ENCODE data around the gene FBXO9.

FBXO9 gene

DNA sequence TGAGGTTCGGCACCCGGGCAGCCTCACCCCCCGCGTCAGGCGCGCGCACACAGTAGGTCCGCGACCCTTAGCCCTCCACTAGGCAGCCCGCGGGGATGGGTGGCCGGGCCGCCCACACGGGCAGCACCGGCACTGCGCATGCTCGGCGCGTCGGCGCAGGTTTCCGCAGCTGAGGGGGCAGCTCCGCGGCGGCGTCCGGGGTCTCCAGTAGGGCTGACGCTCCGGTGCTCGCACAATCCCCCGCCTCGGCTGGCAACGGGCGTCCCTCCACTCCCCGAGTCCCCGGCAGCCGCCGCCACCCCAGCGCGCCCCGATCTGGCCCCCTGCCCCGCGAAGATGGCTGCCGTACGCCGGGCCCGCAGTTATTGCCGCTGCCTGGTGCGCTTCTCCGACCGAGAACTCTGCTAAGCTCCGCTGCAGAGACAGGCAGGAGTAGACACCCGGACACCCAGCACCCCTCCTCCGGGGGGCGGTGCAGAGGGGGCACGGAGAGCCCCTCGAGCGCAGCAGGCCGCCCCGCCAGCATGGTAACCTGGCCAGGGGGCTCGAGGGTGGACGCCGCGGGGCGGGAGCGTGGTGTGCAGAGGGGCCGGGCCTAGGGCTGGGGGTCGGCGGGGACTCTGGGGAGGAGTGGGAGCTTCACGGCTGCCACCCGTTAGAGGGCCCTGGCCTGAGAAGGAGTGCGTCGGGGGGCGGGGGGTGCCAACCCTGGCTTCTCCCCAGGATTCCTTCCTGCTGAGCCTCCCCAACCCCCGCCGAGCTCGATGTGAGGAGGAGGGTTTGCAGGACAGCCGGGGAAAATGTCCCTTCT is at the start of gene FBXO9:
Gene FBXO9 (plus strand): TSS at position 139 of the 811 bp plus-strand sequence. CDS start 386 bp downstream, at position 525.
- peaks cover 43% of the 10 kb centered on the region for H3K4me1 ChIP-seq (ENCODE audit: control insufficient read depth, low read length)
- TF ChIP-seq, protein P1, sequence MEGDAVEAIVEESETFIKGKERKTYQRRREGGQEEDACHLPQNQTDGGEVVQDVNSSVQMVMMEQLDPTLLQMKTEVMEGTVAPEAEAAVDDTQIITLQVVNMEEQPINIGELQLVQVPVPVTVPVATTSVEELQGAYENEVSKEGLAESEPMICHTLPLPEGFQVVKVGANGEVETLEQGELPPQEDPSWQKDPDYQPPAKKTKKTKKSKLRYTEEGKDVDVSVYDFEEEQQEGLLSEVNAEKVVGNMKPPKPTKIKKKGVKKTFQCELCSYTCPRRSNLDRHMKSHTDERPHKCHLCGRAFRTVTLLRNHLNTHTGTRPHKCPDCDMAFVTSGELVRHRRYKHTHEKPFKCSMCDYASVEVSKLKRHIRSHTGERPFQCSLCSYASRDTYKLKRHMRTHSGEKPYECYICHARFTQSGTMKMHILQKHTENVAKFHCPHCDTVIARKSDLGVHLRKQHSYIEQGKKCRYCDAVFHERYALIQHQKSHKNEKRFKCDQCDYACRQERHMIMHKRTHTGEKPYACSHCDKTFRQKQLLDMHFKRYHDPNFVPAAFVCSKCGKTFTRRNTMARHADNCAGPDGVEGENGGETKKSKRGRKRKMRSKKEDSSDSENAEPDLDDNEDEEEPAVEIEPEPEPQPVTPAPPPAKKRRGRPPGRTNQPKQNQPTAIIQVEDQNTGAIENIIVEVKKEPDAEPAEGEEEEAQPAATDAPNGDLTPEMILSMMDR (IDR thresholded peaks at IDR 0.05; ENCODE audit: low read depth, low read length, poor library complexity, severe bottlenecking), result no peak
- no peak for TF ChIP-seq EZH2phosphoT487 (IDR thresholded peaks at IDR 0.05; ENCODE audit: borderline replicate concordance, low read length)
- peak within 1 kb of the TSS; percentile 95 for H3K4me3 ChIP-seq (ENCODE audit: low read length)
- H4K20me1 ChIP-seq (ENCODE audit: control insufficient read depth, insufficient read depth, low read depth, low read length), result no peaks in the 10 kb centered on the region; the same call in 1 of the 2 replicates
- peak within 1 kb of the TSS; percentile 94 for H3K4me2 ChIP-seq (ENCODE audit: low read length)
- no peaks in the 10 kb centered on the region for H3F3A ChIP-seq (ENCODE audit: control insufficient read depth, insufficient read depth)
- H3K27ac ChIP-seq (ENCODE audit: low read depth, low read length), result peak within 1 kb of the TSS; percentile 59
- H3K79me2 ChIP-seq (ENCODE audit: control insufficient read depth, low read length), result peaks cover 38% of the 10 kb centered on the region
- no peaks in the 10 kb centered on the region for H3K9me3 ChIP-seq (ENCODE audit: control insufficient read depth, insufficient read depth, low read length)
- no peaks in the 10 kb centered on the region for H3K27me3 ChIP-seq (ENCODE audit: control insufficient read depth, low read length)
- peaks cover 10% of the 10 kb centered on the region for H3K36me3 ChIP-seq (ENCODE audit: control insufficient read depth, low read length)
- H3K9me2 ChIP-seq (replicated peaks; ENCODE audit: control insufficient read depth, low read length), result no peaks in the 10 kb centered on the region

GRCh38 chr6:53015486-53015885 is 49.7 kb upstream of the FBXO9 start:
- Histone ChIP-seq H3K4me1 (ENCODE audit: control insufficient read depth, low read length) (no peaks in the 10 kb centered on the region), H3K4me2 (ENCODE audit: low read length) (no peak overlapping the region), H3K79me2 (ENCODE audit: control insufficient read depth, low read length) (no peaks in the 10 kb centered on the region), H3K27ac (ENCODE audit: low read depth, low read length) (no peak overlapping the region), H3F3A (ENCODE audit: control insufficient read depth, insufficient read depth) (no peaks in the 10 kb centered on the region), H3K4me3 (ENCODE audit: low read length) (no peak overlapping the region), H3K9me3 (ENCODE audit: control insufficient read depth, insufficient read depth, low read length) (no peaks in the 10 kb centered on the region), H3K9me2 (replicated peaks; ENCODE audit: control insufficient read depth, low read length) (no peaks in the 10 kb centered on the region), H3K27me3 (ENCODE audit: control insufficient read depth, low read length) (no peaks in the 10 kb centered on the region), H3K36me3 (ENCODE audit: control insufficient read depth, low read length) (no peaks in the 10 kb centered on the region), H4K20me1 (ENCODE audit: control insufficient read depth, insufficient read depth, low read depth, low read length) (no peaks in the 10 kb centered on the region)
- no peak for TF ChIP-seq EZH2phosphoT487 (IDR thresholded peaks at IDR 0.05; ENCODE audit: borderline replicate concordance, low read length)
- TF ChIP-seq, protein P1 (IDR thresholded peaks at IDR 0.05; ENCODE audit: low read depth, low read length, poor library complexity, severe bottlenecking), result no peak

GRCh38 chr6:53018446-53018845 is 46.8 kb upstream of the FBXO9 start:
- Histone ChIP-seq H3F3A (ENCODE audit: control insufficient read depth, insufficient read depth) (no peaks in the 10 kb centered on the region), H3K9me3 (ENCODE audit: control insufficient read depth, insufficient read depth, low read length) (no peaks in the 10 kb centered on the region), H3K9me2 (replicated peaks; ENCODE audit: control insufficient read depth, low read length) (no peaks in the 10 kb centered on the region), H3K27me3 (ENCODE audit: control insufficient read depth, low read length) (no peaks in the 10 kb centered on the region), H3K4me3 (ENCODE audit: low read length) (no peak overlapping the region), H3K79me2 (ENCODE audit: control insufficient read depth, low read length) (no peaks in the 10 kb centered on the region), H3K36me3 (ENCODE audit: control insufficient read depth, low read length) (no peaks in the 10 kb centered on the region), H3K27ac (ENCODE audit: low read depth, low read length) (no peak overlapping the region), H4K20me1 (ENCODE audit: control insufficient read depth, insufficient read depth, low read depth, low read length) (no peaks in the 10 kb centered on the region), H3K4me2 (ENCODE audit: low read length) (no peak overlapping the region), H3K4me1 (ENCODE audit: control insufficient read depth, low read length) (no peaks in the 10 kb centered on the region)
- TF ChIP-seq, protein P1 (IDR thresholded peaks at IDR 0.05; ENCODE audit: low read depth, low read length, poor library complexity, severe bottlenecking), result no peak
- TF ChIP-seq EZH2phosphoT487 (IDR thresholded peaks at IDR 0.05; ENCODE audit: borderline replicate concordance, low read length), result no peak
